Kidney (tissue), 14 donors: Measurements from ENCODE around the gene DENND5A. TPM values are rescaled to one million over a fixed set of nuclear protein-coding genes. Genes with fewer than 3 reads are reported as not detected.
"Not testable (repeated sequence)": the region's sequence is repeated elsewhere in the genome, so short reads cannot be mapped to it uniquely, and the experiment has no call there.

Experiments
- DNase-seq, 5 donors: peaks; one replicate each; pipeline ENCODE4 v3.0.0-alpha.2; 2013 to 2020
- FAIRE-seq: peaks from 2 replicates; lab custom pipeline; 2012; peaks lifted over from hg19 to GRCh38; lab: Jason Lieb, UNC
- H3K27ac ChIP-seq, 2 donors: one replicate each; pipeline ENCODE4 v1.7.0; 2013; ENCODE audit warnings: low read depth in 2 of 2, low read length in 2 of 2, inconsistent platforms in 1 of 2
- H3K27me3 ChIP-seq: one replicate; pipeline ENCODE4 v1.7.1; 2013; ENCODE audit warnings: low read length, inconsistent platforms; ENCODE audit not compliant: control insufficient read depth, insufficient read depth
- H3K36me3 ChIP-seq, 3 donors: one replicate each; pipeline versions ENCODE4 v1.7.0 to v1.7.1; 2013; ENCODE audit warnings: low read length in 3 of 3, control low read depth in 1 of 3, inconsistent platforms in 1 of 3; ENCODE audit not compliant: insufficient read depth in 3 of 3, control insufficient read depth in 2 of 3
- H3K4me1 ChIP-seq, 3 donors: one replicate each; pipeline versions ENCODE4 v1.7.0 to v1.7.1; 2013; ENCODE audit warnings: low read length in 3 of 3, inconsistent platforms in 1 of 3, low read depth in 1 of 3; ENCODE audit not compliant: control insufficient read depth in 2 of 3, insufficient read depth in 2 of 3
- H3K4me3 ChIP-seq, 3 donors: one replicate each; pipeline versions ENCODE4 v1.7.0 to v1.8.1; 2013; ENCODE audit warnings: low read length in 3 of 3, control low read depth in 1 of 3, inconsistent platforms in 1 of 3
- H3K9ac ChIP-seq, 3 donors: one replicate each; pipeline versions ENCODE4 v1.7.0 to v1.7.1; 2013; ENCODE audit warnings: low read length in 3 of 3, control low read depth in 1 of 3, inconsistent platforms in 1 of 3
- H3K9me3 ChIP-seq, 3 donors: one replicate each; pipeline versions ENCODE4 v1.7.0 to v1.7.1; 2013; ENCODE audit warnings: low read length in 3 of 3, control low read depth in 1 of 3, inconsistent platforms in 1 of 3; ENCODE audit not compliant: control insufficient read depth in 2 of 3, insufficient read depth in 1 of 3
- CTCF ChIP-seq: IDR thresholded peaks from 3 replicates; pipeline ENCODE4 v1.5.1; 2012; ENCODE audit warnings: mild to moderate bottlenecking, moderate library complexity, borderline replicate concordance; ENCODE audit not compliant: insufficient read depth; ENCODE audit errors: extremely low read depth
- intact Hi-C: fragments of 100-400 bp; cut with DNase I; formaldehyde crosslinking; loops from one replicate; pipeline ENCODE4 v1.11.1; 2022
- polyA plus RNA-seq: library from polyadenylated mRNA; stranded (reverse); fragments of 350-450 nt; fragmentation: Illumina TruSeq; extraction: RNeasy Lipid Tissue Mini Kit (QIAGEN cat#74804); gene quantifications from one replicate; pipeline ENCODE4 v1.2.3, GENCODE V29; 2014; ENCODE audit warnings: low read depth, low replicate concordance; ENCODE audit not compliant: insufficient read depth
- total RNA-seq: library from RNA; stranded (reverse); fragmentation: NEBNext Ultra II Directional; extraction: Animal tissue kit (Norgen Biotek cat#: 25700); gene quantifications from one replicate; pipeline ENCODE4 v1.2.1, GENCODE V29; 2021
- donor health status: control.
- donor health status: control.
- donor health status: control.
- donor health status: control.
- donor health status: control.
- donor health status: DM: yes; HTN: yes; CAD: no.
- donor health status: Normal renal cell carcinoma (clear cell type).

DENND5A gene
- total and polyA plus RNA-seq, 2 donors from 2014 or later, result 32.4 to 53.9 TPM

GRCh38 chr11:9169595-9170295 lies 95.4 kb downstream of the DENND5A start:
- no peak for FAIRE-seq
- no peak overlapping the region for H3K27ac ChIP-seq

GRCh38 chr11:9161991-9162390 lies 103.2 kb downstream of the DENND5A start:
- peaks cover 0 to 19% (median 6%) of the 10 kb centered on the region in 3 donors for H3K36me3 ChIP-seq
- H3K9ac ChIP-seq, H3K4me3 ChIP-seq, H3K27me3 ChIP-seq, intact Hi-C loops, H3K4me1 ChIP-seq, H3K9me3 ChIP-seq, H3K27ac ChIP-seq, DNase-seq, FAIRE-seq: not testable (repeated sequence)

More at GRCh38 chr11:9169595-9170295, 95.4 kb downstream of the DENND5A start:
- no peak for DNase-seq
- H3K4me3 ChIP-seq, result no peak overlapping the region
- H3K9ac ChIP-seq, result no peak overlapping the region
- intact Hi-C loops, result no loop called here
- no peaks in the 10 kb centered on the region for H3K9me3 ChIP-seq
- no peaks in the 10 kb centered on the region for H3K4me1 ChIP-seq
- H3K36me3 ChIP-seq, result peaks cover 0 to 12% (median 8%) of the 10 kb centered on the region in 3 donors
- no peaks in the 10 kb centered on the region for H3K27me3 ChIP-seq
- no peak for TF ChIP-seq CTCF

GRCh38 chr11:9160166-9160565 lies 105.0 kb downstream of the DENND5A start:
- Histone ChIP-seq H3K4me1 (no peaks in the 10 kb centered on the region), H3K4me3 (no peak overlapping the region), H3K36me3 (peaks cover 0 to 19% (median 4%) of the 10 kb centered on the region in 3 donors), H3K9ac (no peak overlapping the region), H3K27ac (no peak overlapping the region), H3K9me3 (no peaks in the 10 kb centered on the region), H3K27me3 (no peaks in the 10 kb centered on the region)
- TF ChIP-seq CTCF, result no peak
- intact Hi-C loops, result no loop called here
- DNase-seq, result no peak
- no peak for FAIRE-seq

GRCh38 chr11:9158898-9159391 lies 106.2 kb downstream of the DENND5A start:
- Histone ChIP-seq H3K36me3 (peaks cover 0 to 19% (median 4%) of the 10 kb centered on the region in 3 donors), H3K27ac (no peak overlapping the region), H3K9ac (no peak overlapping the region), H3K27me3 (no peaks in the 10 kb centered on the region), H3K9me3 (no peaks in the 10 kb centered on the region), H3K4me3 (no peak overlapping the region), H3K4me1 (no peaks in the 10 kb centered on the region)
- FAIRE-seq (no peak), DNase-seq (no peak)
- intact Hi-C loops, result no loop called here
- TF ChIP-seq CTCF, result no peak
